HG02973 (cell line): ENCODE results near the gene GRIN1.
"Not testable (repeated sequence)": the region's sequence is repeated elsewhere in the genome, so short reads cannot be mapped to it uniquely, and the experiment has no call there.

Experiments
- ATAC-seq: cut with Tn5 transposase; IDR thresholded peaks from one replicate; pipeline ENCODE4 v1.9.1; 2021; ENCODE audit warnings: moderate library complexity; ENCODE audit not compliant: unreplicated experiment

GRIN1 gene

DNA sequence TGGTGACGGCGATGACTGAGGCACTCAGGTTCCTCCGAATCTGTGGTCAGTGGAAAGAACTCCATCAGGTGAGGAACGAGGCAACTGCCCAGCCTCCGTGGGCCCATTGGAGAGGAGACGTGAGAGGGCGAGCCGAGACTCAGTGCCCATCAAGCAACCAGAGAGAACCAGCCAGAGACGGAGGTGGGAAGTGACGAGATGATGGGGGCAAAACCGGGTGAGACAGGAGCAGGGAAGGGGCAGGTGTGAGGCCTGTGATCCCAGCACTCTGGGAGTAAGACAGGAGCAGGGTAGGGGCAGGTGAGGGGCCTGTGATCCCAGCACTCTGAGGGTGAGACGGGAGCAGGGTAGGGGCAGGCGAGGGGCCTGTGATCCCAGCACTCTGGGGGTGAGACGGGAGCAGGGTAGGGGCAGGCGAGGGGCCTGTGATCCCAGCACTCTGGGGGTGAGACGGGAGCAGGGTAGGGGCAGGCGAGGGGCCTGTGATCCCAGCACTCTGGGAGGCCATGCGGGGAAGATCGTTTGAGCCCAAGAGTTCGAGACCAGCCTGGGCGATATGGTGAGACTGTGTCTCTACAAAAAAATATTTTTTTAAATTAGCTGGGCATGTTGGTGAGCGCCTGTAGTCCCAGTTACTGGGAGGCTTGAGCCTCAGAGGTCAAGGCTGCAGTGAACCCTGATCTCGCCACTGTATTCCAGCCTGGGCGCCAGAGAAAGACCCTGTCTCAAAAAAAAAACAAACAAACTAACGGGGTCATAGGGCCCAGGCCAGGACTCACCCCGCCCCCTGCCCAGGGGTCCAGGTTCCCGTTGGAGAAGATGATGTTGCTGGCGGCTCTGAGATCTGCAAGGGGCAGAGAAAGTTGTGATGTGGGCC, 27.8 kb upstream of the GRIN1 start:
- no peak for ATAC-seq

DNA sequence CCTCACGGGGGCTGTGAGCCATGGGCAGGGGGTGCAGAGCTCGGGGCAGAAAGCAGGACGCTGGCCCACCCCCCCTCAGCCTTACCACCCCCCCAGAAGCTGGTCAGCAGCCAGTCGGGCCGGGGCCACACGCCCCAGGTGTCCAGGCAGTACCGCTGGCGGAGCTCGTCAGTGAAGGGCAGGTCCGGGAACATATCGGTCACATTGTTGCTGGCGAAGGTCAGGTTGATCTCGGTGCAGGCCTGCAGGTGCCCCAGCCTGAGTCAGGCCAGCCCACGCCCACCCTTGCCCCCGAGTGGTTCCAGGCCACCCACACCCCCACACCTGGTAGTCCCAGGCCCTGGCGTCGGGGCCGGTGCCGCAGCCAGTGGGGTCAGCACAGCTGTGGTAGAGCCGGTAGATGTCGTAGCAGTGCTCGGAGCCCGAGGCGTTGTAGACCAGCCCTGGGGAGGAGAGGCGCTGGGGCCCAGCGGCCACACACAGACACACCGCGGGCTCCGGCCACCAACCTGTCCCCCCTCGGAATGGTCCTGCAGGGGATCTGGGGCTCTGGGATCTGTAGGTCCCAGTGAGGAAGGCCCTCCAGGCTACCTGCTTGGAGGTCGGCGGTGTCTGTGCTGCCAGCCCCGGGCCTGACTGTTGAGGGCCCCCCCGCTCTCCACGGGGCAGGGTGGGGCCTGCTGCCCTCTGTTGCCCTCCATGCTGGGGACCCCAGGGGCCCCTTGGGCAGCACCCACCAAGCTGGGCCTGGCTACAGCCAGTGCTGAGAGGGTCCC, 27.0 kb upstream of the GRIN1 start:
- ATAC-seq = no peak

DNA sequence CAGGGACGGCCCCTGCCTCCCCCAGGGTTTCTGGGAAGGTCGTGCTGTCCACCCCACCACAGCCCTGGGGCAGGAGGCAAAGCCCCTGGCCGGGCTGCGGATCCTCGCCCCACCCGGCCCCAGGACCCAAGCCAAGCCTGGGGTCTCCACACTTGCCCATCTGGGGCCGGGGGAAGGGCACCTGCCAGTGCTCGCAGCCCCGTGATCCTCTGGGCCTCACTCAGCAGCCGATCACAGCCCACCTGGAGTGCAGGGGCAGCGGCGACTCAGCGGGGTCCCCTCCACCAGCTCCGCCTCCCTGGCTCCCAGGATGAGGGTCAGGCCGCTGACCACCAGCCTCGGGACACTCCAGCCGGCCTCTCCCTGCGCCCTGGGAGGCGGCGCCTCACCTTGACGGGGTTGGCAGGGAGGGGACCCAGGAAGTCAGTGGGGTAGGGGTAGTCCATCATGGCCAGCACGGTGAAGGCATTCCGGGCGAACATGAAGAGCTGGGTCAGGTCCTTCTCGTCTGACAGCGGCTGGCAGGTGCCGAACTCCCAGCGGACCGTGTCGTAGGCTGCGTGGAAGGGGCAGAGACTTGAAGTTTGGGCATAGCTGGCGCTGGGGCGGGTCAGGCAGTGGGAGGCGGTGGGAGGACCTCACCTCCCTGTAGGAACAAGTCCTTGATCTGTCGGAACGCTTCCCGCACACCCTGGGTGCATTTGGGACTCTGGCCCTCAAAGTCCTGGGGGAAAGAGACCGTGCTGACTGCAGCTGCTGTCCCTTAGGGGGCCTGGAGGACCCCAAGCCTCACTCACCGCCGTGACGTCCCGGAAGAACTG, 26.2 kb upstream of the GRIN1 start:
- no peak for ATAC-seq

DNA sequence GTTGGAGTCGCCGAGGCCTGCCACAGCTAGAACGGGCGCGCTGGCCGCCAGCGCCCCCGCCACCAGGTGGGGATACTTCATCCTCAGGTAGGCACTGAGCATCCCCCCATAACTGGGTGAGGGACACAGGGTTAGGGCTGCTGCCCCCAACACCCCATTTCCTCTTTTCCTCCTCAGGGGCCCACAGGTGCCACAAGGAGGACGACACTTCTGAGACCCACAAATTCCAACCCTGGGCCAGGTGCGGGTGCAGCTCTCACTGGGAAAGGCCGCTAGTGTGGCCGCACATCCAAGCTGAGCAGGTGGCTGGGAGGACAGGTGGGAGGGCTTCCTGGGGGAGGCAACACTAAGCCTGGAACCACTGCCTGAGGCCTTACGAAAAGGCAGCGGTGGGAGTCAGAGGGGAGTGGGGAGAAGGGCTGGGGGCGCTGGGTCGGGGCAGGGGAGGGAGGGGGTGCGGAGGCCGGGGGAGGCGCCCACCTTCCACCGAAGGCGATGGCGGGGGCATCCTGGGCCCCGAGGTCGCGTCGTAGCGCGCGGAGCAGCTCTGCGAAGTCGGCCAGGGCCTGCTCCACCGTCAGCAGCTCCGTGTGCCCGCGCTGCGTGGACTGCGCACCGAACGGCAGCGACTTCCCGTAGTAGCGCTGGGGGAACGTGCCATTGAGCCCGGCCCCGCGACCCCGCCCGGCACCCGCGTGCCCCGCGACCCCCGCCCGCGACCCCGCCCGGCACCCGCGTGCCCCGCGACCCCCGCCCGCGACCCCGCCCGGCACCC, 25.4 kb upstream of the GRIN1 start:
- ATAC-seq = no peak

DNA sequence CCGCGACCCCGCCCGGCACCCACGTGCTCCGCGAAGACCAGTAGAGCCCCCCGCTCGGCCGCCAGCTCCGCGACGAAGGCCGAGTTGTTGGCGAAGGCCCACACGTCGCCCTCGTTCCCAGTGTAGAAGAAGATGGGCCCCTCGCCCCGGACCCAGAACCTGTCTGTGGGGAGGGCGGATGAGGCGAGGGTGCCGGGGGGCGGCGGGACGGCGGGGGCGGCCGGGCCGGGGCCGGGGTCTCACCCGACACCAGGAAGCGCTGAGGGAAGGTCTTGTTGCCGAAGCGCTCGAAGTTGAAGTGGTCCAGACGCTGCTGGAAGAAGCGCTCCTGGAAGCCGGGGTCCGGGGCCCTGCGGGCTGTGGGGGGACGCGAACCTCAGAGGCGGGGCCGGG, 24.7 kb upstream of the GRIN1 start:
- no peak for ATAC-seq

DNA sequence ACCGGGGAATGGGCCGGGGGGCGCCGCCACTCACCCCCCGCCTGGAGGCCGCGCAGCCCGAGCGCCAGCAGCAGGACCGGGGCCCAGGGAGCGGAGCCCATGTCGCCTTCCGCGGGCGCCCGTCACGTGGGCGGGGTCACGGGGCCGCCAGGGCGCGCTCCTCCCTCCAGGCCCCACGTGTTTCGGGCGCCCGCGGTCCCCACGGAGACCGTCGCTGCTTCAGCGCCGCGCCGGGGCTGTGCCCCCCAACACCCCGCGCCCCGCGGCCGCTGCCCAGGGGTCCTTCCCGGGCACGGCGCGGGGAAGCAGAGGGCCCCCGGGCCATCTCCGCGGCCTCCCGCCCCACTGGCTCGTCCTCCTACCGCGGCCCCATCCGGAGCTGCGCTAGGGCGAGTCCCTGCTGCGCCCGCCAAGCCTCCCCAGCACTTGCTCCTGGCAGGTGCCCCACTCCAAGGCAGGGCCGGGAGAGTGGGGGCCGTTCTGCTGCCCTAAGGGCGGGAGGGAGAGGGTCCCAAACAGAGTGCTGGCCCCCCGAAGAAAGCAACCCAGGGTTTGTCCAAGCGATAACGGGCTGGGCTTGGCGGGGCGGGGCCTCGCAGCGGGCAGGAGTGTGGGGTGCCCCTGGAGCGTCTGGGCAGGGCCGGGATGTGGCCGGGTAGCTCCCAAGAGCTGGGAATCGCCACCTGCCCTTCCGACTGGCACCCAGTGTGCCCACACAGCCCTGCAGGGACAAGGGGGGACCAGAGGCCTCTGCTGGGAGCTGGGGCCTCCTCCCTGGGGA, 24.2 kb upstream of the GRIN1 start, which contains the start of gene DPP7:
Gene DPP7 (minus strand): TSS at position 121 of the 781 bp plus-strand sequence. CDS start 20 bp downstream, at position 101.
- no peak for ATAC-seq

DNA sequence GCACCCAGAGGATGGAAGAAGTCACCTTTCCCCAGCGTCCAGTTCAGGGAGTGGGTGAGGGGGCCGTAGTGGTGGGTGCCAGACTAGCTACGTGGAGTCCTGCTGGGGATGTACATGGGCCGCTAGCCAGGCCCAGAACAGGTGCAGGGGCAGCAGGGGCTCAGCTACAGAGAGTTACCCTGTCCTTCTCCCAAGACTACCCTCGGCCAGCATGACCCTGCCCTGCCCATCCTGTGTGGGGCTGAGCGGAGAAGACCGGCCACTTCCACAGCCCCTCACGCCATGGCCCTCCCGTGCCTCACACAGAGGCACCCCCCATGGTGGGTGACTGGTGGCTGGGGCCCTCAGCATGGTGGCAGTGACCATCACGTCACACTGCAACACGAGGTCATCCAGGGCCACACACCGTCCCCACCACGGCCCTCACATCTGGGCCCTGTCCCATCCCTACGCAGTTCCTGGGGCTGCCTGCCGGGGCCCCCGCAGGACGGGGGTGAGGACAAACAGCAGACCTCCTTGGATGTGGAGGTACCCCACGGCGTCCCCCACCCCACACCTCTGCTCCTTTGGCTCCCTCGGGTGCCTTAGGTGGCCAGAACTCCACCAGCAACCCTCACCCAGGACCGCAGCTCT, 23.4 kb upstream of the GRIN1 start:
- no peak for ATAC-seq

DNA sequence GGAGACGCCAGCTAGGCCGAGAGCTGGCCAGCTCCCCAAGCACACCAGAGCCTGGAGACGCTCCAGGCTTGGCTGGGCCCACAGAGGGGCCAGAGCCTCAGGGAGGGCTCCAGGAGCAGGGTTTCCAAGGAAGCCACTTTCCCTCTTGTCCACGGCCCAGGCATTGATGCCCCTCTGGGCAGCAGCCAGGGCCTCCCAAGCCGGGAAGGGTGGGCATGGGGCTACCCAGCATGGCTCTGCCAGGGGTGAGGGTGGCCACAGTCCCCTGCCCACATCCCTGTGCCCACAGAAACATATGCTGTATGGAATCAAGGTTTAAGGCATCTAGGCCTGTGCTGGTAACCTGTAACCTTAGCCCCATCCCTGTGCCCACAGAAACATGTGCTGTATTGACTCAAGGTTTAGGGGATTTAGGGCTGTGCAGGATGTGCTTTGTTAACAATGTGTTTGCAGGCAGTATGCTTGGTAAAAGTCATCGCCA, 22.9 kb upstream of the GRIN1 start:
- no peak for ATAC-seq

DNA sequence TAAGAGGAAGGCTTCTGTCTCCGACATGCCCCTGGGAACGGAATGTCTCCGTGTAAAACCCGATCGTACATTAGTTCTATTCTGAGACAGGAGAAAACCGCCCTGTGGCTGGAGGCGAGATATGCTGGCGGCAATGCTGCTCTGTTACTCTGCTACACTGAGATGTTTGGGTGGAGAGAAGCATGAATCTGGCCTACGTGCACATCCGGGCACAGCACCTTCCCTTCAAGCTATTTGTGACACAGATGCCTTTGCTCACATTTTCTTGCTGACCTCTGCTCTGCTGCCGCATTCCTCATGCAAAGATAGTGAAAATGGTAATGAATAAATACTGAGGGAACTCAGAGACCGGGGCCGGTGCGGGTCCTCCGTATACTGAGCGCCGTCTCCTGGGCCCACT, 22.2 kb upstream of the GRIN1 start:
- no peak for ATAC-seq

DNA sequence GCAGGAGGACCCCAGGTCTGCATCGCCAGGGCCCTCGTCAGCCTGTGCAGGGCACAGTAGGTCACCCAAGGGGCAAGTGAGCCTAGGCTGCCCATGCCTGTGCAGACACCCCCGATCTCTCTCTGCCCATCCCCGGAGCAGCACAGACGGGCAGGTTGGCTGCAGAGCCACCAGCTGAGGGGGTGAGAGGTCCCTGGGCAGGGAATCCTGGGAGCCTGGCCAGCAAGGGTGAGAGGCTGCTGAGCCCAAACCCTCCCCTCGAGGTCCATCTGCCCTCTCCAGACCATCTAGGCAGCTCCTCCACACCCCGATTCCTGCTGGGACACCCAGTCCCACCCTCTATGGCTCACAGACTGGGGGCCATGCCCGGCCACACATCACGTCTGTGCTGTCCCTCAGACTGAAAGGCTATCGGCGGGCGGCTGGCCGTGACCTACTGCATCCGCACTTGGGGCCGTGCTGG, 21.7 kb upstream of the GRIN1 start:
- no peak for ATAC-seq

DNA sequence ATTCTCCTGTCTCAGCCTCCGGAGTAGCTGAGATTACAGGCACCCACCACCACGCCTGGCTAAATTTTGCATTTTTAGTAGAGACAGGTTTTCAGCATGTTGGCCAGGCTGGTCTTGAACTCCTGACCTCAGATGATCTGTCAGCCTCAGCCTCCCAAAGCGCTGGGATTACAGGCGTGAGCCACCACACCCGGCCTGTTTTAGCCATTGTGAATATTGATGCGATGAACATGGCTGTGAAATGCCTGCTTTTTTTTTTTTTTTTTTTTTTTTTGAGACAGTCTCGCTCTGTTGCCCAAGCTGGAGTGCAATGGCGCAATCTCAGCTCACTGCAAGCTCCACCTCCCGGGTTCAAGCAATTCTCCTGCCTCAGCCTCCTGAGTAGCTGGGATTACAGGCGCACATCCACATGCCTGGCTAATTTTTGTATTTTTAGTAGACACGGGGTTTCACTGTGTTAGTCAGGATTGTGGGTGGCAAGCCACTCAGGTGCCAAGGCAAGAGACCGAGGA, 20.8 kb upstream of the GRIN1 start:
- not testable (repeated sequence) for ATAC-seq

DNA sequence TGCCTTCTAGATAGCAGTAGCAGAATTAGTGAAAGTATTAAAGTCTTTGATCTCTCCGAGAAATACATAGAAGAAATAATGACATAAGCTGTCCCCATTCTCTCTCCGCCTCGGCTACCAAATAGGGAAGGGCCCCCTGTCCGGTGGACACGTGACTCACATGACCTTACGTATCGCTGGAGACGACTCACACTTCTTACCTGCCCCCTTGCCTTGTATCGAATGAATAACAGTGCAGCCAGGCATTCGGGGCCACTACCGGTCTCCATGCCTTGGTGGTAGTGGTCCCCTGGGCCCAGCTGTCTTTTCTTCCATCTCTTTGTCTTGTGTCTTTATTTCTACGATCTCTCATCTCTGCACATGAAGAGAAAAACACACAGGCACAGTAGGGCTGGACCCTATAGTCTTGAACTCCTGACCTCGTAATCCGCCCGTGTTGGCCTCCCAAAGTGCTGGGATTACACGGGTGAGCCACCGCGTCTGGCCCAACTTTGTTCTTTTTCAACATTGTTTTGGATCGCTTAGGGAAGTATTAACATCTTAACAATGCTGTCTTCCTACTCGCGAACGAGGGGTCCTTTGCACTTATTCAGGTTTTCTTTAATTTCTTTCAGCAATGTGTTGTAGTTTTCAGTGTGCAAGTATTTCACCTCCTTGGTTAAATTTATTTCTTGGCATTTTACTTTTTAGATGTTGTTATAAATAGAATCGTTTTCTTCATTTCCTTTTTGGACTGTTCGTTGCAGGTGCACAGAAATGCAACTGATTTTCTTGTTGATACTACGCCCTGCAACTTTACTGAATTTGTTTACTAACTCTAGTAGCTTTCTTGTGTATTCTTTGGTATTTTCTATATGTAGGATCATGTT, 16.8 kb upstream of the GRIN1 start:
- not testable (repeated sequence) for ATAC-seq

DNA sequence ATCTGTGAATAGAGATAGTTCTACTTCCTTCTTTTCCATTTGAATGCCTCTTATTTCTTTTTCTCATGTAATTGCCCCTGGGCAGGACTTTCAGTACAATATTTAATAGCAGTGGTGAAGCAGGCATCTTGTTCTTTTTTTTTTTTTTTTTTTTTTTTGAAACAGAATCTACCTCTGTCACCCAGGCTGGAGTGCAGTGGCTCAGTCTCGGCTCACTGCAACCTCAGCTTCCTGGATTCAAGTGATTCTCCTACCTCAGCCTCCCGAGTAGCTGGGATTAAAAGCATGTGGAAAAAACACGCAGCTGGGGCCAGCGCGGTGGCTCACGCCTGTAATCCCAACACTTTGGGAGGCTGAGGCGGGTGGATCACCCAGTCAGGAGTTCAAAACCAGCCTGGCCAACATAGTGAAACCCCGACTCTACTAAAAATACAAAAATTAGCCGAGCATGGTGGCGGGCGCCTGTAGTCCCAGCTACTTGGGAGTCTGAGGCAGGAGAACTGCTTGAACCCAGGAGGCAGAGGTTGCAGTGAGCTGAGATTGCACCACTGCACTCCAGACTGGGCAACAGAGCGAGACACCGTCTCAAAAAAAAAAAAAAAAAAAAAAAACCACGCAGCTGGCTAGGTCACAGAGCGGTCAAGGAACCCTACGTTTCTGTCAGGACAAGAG, 16.0 kb upstream of the GRIN1 start:
- not testable (repeated sequence) for ATAC-seq

DNA sequence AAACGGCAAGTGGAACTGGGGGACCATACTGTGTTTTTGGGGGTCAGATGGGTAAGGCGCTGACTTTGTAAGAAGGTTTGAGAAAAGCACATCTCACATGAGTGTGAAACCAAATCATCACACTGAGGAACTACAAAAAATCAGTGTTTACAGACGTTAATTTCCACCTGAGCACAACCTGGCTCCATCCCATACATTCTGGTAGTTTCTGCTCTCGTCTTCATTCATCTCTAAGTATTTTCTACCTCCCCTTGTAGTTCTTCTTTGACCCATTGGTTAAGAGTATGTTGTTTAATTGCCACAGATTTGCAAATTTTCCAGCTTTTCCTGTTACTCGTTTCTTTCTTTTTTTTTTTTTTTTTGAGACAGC, 15.5 kb upstream of the GRIN1 start:
- ATAC-seq = no peak

DNA sequence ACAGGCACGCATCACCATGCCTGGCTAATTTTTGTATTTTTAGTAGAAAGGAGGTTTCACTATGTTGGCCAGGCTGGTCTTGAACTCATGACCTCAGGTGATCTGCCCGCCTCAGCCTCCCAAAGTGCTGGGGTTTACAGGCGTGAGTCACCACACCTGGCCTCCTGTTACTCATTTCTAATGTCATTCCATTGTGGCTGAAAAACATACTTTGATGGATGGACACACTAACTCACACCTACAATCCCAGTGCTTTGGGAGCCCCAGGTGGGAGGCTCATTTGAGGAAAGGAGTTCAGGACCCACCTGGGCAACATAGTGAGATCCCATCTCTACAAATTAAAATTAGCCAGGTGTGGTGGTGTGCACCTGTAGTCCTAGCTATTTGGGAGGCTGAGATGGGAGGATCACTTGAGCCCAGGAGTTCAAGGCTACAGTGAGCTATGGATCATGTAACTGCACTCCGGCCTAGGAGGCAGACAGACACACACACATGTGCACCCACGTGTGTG, 14.9 kb upstream of the GRIN1 start:
- not testable (repeated sequence) for ATAC-seq

DNA sequence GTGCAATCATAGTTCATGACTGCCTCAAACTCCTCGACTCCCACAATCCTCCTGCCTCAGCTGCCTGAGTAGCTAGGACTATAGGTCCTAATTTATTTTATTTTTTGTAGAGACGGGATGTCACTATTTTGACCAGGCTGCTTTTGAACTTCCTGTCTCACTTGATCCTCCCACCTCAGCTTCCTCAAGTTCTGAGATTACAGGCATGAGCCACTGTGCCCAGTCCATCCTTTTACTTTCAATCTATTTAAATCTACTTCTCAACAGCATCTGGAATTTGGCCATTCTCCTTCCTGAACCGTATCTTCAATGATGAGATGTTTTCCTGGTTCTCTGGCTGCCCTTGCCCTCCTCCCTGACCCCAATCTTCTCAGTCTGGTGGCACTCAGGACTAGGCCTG, 12.2 kb upstream of the GRIN1 start:
- ATAC-seq = no peak
